Stromal cell of bone marrow (primary cell): ENCODE measurements around the gene HBD.
A peak's percentile ranks its signal among the peaks of the same experiment; 100 is the strongest.
"Not testable (repeated sequence)": the region's sequence is repeated elsewhere in the genome, so short reads cannot be mapped to it uniquely, and the experiment has no call there.

ENCODE experiments used
- DNase-seq: peaks from one replicate; pipeline ENCODE4 v3.0.0-alpha.2; 2012; ENCODE audit warnings: low read depth

HBD gene

DNA sequence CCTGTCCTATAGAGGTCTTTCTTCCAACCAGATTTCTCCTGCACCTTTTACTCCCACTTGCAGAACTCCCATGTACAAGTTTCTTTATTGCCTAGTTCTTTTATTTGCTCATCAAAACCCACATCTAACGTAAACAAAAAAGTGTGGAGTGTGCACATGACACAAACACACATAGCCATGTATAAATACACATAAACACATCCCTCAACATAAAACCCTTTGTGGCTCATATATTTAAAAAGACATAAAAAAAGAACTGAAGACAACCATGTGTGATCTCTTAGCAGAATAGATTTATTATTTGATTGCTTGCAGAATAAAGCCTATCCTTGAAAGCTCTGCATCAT is 18.6 kb upstream of the HBD start:
- no peak for DNase-seq

DNA sequence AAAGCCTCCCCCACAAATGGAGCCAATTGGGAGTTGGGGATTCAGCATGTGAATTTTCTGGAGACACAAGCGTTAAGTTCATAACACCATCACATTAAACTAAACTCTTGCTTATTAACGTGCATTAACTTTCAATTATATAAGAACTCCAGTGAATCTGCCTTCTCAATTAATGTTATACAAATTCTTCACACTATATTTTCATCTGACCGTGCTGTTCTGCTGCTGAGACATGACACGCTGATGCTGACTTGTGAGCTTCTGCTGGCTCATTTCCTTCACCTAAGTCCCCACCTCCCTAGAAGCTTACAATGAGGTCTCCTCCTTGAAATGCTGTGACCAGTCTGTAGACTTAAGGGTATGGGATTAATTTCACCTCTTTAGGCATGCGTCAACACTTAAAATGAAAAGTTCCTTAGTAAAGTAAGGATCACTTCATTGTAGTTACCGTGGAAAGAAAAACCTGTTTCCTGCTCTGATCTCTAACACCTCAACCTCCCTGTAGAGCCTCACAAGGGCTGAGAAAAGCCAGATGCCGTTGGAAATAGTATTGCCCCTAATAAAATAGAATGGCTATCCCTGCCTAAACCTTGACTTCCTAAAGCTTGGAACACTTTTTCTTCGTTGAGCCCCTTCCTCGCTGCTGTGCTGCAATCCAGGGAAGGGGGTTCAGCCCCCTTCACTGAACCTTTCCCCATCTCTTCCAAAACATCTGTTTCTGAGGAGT is 18.1 kb upstream of the HBD start:
- no peak for DNase-seq

DNA sequence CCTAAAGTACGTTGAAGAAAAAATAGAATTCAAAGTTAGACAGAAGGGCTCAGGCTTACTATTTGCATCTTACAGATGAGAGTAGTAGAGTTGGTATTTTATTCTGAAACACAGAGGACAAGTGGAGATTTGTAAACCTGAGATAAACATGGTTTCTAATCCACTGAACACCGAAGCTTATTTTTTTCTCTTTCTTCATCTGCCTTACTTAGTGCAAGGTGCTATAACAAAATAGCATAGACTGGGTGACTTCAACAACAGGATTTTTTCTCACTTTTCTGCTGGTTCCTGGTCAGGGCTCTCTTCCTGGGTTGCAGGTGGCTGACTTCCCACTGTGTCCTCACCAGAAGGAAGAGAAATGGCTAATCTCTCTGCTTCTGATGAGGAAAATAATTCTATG is 17.5 kb upstream of the HBD start:
- DNase-seq: no peak

- no peak for DNase-seq
These were observed 16.4 kb upstream of the HBD start for GRCh38 chr11:5250543-5251204.

DNA sequence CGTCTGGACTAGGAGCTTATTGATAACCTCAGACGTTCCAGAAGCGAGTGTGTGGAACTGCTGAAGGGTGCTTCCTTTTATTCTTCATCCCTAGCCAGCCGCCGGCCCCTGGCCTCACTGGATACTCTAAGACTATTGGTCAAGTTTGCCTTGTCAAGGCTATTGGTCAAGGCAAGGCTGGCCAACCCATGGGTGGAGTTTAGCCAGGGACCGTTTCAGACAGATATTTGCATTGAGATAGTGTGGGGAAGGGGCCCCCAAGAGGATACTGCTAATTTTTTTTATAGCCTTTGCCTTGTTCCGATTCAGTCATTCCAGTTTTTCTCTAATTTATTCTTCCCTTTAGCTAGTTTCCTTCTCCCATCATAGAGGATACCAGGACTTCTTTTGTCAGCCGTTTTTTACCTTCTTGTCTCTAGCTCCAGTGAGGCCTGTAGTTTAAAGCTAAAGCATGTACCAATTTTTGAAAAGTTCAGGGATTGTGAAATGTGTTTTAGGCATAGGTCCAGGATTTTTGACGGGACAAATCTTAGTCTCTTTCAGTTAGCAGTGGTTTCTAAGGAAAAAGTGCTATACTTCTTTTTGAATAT is 15.6 kb upstream of the HBD start, which contains the start of gene HBG1:
Gene HBG1, minus strand, starts transcription at position 51 of the 590 bp plus-strand sequence. CDS start 53 bp downstream, outside the sequence.
- peak; percentile 6 for DNase-seq

DNA sequence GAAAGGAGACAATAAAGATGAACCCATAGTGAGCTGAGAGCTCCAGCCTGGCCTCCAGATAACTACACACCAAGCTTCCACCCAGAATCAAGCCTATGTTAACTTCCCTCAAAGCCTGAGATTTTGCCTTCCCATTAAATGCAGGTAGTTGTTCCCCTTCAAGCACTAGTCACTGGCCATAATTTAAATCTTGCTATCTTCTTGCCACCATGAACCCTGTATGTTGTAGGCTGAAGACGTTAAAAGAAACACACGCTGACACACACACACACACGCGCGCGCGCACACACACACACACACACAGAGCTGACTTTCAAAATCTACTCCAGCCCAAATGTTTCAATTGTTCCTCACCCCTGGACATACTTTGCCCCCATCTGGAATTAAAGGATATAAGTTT is 14.2 kb upstream of the HBD start:
- DNase-seq: not testable (repeated sequence)

GRCh38 chr11:5247472-5248192 is 13.3 kb upstream of the HBD start:
- no peak for DNase-seq

DNA sequence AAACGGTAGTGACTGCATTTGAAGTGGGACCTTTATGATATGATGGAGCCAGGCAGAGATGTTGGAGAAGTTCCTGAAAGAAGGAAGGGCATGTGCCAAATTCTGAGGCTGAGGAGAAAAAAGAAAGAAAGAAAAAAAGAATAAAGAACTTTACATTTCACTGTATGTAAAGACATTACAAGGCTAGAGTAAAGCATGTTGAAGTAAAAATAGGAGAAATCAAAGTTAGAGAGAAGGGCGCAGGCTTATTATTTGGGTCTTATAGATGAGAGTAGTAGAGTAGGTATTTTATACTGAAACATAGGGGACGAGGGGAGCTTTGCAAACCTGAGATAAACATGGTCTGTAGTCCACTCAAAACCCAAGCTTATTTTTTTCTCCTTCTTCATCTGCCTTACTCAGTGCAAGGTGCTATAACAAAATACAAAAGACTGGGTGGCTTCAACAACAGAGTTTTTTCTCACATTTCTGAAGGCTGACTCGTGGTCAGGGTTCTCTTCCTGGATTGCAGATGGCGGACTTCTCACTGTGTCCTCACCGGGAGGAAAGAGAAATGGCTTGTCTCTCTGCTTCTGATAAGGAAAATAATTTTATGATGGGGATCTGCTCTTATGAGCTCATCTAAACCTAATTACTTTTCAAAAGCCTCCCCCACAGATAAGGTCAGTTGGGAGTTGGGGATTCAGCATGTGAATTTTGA is 12.6 kb upstream of the HBD start:
- DNase-seq: no peak

DNA sequence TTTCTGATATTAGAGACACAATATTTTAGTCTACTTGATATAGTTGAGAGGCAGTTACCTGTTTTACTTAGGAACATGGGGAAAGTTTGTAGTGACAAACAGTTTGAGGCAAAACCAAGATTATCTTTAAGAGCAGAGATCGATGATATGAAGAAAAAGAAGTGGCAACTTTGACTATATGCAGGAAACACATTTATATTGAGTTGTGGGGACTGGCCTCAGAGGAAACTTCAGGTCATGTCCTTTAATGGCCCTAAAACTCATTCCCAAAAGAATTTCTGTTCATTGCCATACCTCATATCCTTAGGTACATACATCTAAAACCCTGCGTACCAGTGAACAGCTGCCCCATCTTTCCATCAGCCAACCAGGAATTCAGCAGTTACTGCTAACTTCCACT is 10.9 kb upstream of the HBD start:
- no peak for DNase-seq

DNA sequence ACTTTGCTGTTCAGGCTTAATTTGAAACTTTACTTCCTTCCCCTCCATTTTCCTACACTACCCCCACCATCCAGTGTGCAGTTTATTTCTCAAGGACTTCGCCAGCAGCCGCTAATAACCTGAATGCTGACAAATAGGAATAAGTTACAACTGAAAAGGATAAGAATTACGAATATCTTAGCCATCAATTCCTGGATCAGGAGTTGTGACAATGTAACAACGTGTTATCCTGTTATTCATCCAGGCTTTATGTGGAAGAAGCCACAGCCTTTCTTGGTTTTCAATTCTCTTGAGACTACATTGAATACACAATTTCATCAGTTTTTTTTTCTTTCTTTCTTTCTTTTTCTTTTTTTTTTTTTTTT is 9.5 kb upstream of the HBD start:
- DNase-seq: no peak

DNA sequence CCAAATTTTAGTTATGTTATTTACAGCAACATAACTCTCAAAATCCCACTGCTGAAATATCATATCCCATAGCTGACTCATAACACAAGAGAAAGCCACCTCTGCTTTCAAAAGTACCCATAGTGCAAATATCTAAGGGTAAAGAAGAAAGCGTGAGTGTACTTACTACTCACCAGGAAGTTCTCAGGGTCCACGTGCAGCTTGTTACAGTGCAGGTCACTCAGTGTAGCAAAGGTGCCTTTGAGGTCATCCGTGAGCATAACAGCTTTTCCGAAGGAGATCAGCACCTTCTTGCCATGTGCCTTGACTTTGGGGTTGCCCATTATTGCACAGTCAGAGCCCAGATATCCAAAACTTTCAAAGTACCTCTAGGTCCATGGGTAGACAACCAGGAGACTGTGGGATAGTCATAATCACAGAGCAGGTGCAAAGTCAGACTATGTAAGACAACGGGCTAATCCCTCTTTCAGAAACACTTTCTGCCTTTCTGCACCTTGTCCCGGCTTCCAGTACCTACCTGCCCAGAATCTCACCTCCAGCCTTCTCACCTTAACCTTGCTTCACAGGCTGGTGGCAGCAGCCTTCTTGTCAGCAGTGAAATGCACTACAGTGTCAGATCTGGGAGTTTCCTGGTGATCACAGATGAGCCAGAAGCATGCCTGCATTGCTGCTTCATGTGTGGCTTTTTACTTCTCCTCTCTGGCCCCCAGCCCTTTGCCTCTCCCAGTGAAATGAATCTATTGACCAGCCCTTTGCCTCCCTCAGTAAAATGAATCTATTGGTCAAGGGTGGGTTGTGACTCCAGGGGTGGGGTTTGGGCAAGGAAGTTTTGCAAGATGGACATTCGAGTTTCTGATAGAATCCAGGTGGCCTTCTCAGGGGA is 8.9 kb upstream of the HBD start:
- peak; percentile 1 for DNase-seq

GRCh38 chr11:5242208-5242607 is 7.9 kb upstream of the HBD start:
- DNase-seq: no peak

GRCh38 chr11:5241458-5241857 is 7.2 kb upstream of the HBD start:
- DNase-seq: no peak

GRCh38 chr11:5240458-5240857 is 6.2 kb upstream of the HBD start:
- no peak for DNase-seq

- DNase-seq: no peak
These were observed 5.8 kb upstream of the HBD start for GRCh38 chr11:5240056-5240455.

- DNase-seq: no peak
These were observed 4.8 kb upstream of the HBD start for GRCh38 chr11:5239046-5239445.

- no peak for DNase-seq
These were observed 4.2 kb upstream of the HBD start for GRCh38 chr11:5238486-5238885.

DNA sequence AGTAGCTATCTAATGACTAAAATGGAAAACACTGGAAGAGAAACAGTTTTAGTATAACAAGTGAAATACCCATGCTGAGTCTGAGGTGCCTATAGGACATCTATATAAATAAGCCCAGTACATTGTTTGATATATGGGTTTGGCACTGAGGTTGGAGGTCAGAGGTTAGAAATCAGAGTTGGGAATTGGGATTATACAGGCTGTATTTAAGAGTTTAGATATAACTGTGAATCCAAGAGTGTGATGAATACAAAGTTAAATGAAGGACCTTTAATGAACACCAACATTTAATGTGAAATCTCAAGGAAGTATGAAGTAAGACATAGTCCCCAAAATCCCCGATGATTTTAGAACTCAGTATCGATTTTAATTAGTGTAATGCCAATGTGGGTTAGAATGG is 3.1 kb upstream of the HBD start:
- DNase-seq: no peak

DNA sequence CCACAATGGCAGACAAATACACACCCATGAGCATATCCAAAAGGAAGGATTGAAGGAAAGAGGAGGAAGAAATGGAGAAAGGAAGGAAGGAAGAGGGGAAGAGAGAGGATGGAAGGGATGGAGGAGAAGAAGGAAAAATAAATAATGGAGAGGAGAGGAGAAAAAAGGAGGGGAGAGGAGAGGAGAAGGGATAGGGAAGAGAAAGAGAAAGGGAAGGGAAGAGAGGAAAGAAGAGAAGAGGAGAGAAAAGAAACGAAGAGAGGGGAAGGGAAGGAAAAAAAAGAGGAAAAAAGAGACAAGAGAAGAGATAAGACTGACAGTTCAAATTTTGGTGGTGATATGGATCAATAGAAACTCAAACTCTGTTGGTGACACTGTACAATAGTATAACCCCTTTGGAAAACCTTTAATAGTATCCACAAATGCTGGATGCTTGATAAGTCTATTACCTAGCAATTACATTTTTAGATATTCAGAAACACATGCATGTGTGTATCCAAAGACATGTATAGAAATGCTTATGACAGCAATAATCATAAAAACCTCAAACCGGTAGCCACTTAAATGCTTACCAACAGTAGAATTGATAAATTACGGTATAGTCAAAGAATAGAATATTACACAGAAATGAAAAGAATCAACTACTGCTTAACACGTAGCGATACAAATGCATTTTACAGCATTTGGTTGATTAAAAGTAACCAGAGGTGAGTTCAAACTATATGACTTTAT is 1.2 kb upstream of the HBD start:
- DNase-seq: no peak

DNA sequence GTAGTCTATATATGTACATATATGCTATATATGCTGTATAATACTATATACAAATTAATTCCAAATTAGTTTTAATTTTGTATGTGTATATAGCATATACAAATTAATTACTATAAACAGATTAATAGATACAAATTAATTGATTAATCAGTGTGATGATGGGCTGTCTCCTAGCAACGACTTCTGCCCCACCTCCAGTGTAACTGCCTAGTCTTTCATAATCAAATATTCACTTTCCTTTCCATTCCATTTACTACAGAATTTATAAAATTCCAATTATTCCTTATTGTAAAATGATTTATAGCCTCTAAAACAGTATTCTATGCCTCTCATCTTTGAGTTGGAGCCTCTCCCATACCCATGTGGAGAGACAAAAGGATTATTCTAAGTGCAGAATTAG is 976 bp downstream of the HBD start:
- no peak for DNase-seq

DNA sequence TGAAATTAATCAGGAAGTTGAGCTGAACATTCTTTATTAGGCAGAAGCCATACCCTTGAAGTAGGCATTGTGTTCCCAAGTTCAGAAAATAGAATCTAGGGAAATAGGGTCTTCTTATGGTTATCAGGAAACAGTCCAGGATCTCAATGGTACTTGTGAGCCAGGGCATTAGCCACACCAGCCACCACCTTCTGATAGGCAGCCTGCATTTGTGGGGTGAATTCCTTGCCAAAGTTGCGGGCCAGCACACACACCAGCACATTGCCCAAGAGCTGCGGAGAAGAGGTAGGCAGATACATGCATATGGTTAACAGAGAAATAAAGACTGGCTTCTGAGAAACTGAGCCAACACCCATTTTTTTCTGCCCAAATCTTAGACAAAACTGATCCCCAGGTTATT is 1.5 kb downstream of the HBD start:
- DNase-seq: no peak
